GM18499 (cell line): Measurements from ENCODE around the gene ANKRD65.
"Not testable (repeated sequence)": the region's sequence is repeated elsewhere in the genome, so short reads cannot be mapped to it uniquely, and the experiment has no call there.

Experiments
- ATAC-seq: cut with Tn5 transposase; IDR thresholded peaks from one replicate; pipeline ENCODE4 v1.9.1; 2021; ENCODE audit warnings: moderate number of reproducible peaks; ENCODE audit not compliant: insufficient read depth, unreplicated experiment

The ANKRD65 gene

DNA sequence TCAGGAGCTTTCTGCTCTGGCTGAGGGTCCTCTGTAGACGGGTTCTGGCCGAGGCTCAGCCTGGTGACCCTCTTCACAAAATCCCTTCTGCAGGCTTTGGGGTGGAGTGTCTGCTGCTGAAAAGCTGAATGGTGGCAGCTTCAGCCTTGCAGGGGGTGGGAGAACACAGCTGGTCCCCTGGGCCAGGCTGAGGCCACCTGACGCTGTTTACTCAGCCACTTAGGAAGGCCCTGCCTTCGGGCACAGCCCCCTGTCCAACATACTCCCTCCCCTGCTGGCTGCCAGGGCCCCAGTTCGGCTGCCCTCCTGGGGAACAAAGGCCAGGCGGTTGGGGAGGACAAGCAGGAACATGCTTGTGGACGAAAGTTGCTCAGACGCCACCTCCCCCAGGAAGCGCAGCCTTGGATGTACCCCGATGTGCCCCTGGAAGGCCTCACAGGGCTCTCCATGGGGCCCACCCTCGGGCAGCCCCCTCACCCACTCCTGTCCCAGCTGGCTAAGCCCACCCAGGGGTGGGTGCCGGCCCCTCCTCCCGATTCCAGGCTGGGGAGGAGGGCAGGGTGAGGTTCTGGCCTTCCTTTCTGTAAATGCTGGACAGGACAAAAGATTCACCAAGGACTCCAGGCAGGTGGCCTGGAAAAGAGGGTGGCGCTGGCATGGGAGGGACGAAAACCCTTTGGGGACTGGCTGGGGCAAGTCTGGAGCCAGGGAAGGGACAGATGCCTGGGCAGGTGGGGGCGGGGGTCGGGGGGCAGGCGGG is at the start of gene ANKRD65:
ANKRD65 (minus strand) TSS at position 130 of the 760 bp plus-strand sequence. CDS start 271 bp downstream, outside the sequence.
- no peak for ATAC-seq

GRCh38 chr1:1468196-1468985 is 47.3 kb upstream of the ANKRD65 start:
- not testable (repeated sequence) for ATAC-seq

- ATAC-seq: no peak
Measured at GRCh38 chr1:1463312-1463711, 42.2 kb upstream of the ANKRD65 start.

DNA sequence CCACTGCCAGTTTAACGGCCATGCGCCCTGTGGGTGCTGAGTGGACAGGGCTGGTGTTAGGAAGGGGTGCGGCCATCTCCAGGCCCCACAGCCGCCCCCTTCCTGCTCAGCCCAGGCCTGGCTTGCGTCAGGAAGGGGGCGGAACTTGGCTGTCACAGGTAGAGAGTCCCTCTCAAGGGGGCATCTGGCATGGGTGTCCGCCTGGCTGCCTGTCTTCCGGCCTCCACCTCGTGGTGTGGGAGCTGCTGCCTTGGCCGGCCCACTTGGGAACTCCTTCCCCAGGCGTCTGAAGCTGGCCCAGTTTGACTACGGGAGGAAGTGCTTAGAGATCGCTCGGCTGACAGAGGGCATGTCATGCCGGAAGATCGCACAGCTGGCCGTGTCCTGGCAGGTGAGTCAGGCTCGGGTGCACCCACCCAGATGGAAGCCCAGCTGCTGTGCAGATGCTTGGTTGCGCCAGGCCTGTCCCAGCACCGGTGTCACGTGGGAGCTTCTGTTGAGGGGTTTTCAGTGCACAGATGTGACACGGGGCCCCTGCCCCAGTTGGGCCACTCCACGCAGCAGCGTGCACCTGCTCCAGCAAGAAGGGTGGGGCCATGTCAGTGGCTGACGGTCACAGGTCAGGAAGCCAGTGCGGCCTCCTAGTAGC is 41.4 kb upstream of the ANKRD65 start:
- ATAC-seq: no peak

GRCh38 chr1:1461721-1462317 is 40.7 kb upstream of the ANKRD65 start:
- ATAC-seq: no peak

GRCh38 chr1:1460540-1461130 is 39.6 kb upstream of the ANKRD65 start:
- ATAC-seq: no peak

DNA sequence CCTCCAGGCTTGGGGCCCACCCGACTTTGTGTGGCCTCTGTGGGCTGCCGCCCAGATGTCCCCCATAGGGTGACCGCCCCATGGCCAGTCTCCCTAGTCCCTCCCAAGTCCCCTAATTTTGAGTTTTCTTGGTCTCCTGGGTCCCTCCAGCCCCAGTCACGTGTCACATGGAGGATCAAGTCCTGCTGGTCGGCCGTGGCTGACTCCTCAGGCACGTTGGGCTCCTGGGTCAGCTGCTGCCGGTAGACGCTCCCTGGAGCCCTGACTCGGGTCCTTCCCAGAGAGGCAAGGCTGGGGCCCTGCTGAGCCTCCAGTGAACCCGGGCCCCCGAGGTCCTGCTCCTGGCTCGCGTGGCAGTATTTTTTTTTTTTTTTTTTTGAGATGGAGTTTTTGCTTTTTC is 38.6 kb upstream of the ANKRD65 start:
- not testable (repeated sequence) for ATAC-seq

- not testable (repeated sequence) for ATAC-seq
Measured at GRCh38 chr1:1459156-1459555, 38.1 kb upstream of the ANKRD65 start.

DNA sequence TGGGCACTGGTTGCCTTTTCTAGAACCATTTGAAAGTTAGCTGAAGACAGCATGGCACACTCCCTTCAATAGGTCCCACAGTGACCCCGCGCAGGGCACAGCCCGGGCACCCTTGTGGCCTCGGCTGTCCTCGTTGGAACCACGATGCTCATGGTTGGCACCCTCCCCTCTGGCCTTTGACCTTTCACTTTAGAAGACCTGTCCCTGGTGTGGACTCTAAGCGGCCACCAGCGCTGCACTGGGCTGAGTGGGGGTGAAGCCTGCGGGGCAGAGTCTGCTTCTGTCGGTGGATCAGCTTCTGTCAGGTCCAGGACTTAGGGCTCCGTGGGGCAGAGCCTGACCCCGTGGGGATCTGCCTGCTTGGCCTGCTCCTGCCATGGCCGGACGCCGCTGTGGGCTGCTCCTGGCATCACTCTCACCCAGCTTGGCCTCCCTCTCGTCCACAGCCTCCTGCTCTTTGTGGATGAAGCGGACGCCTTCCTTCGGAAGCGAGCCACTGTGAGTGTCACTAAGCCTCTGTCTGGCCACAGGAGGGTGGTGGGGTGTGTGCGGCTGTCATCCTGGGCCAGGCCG is 35.7 kb upstream of the ANKRD65 start:
- not testable (repeated sequence) for ATAC-seq

- not testable (repeated sequence) for ATAC-seq
Measured at GRCh38 chr1:1455934-1456333, 34.9 kb upstream of the ANKRD65 start.

- ATAC-seq: no peak
Measured at GRCh38 chr1:1455366-1455884, 34.3 kb upstream of the ANKRD65 start.

DNA sequence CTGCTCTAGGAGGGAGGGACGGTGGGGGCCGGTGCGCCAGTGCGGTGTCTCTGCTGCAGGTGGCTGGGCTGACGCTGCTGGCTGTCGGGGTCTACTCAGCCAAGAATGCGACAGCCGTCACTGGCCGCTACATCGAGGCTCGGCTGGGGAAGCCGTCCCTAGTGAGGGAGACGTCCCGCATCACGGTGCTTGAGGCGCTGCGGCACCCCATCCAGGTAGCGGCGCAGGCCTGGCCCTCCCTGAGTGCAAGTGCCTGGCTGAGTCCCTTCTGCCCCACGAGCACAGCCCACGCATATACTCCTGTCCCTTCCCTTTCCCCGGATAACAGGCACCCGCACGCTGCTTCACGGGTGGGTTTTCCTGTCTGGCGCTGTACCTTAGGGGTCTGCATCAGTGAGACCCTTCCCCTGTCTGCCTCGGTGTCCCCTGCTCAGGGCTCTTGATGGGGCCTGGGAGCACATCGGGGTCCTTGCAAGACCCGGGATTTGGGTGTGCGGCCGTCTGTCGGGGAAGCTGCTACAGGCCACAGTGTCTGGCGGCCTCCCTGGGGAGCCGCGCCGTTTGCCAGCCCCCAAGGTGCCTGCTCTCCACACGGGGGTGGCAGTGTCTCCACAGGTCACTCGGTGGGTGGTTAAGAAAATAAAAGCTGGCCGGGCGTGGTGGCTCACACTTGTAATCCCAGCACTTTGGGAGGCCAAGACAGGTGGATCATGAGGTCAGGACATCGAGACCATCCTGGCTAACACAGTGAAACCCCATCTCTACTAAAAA is 33.4 kb upstream of the ANKRD65 start:
- ATAC-seq: not testable (repeated sequence)

DNA sequence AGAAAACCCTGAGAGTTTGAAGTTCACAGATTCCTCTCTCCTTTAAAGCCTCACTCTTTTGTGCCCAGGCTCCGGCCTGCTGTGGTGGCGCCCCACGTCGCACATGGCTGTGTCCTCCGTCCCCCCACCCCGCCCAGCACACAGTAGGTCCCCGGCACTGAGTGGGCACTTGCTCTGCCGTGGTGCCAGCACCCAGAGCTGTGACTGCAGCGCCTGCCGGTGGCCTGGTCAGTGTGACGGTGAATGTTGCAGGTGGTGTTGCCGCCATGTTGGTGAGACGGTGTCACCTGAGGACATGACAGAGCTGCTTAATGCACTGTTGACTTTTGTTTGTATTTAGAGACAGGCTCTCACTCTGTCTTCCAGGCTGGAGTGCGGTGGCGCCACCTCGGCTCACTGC is 31.8 kb upstream of the ANKRD65 start:
- no peak for ATAC-seq

GRCh38 chr1:1452365-1452739 is 31.3 kb upstream of the ANKRD65 start:
- ATAC-seq: not testable (repeated sequence)

- no peak for ATAC-seq
Measured at GRCh38 chr1:1451696-1452364, 30.8 kb upstream of the ANKRD65 start.

DNA sequence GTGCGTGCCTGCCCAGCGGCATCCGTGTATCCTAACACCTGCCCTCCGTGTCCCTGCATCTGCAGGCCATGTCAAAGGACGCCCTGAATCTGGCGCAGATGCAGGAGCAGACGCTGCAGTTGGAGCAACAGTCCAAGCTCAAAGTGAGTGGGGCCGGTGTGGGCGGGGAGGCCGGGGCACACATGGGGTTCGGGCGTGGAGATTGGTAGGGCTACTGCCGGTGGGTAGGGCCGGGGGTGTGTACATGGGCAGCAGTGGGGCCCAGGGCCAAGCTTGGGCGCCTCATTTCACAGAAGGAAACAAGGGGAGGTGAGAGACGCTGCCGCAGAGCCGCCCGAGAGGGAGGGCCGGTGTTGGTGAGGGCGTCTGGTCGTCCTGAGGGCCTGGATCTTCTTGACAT is 29.5 kb upstream of the ANKRD65 start:
- not testable (repeated sequence) for ATAC-seq

DNA sequence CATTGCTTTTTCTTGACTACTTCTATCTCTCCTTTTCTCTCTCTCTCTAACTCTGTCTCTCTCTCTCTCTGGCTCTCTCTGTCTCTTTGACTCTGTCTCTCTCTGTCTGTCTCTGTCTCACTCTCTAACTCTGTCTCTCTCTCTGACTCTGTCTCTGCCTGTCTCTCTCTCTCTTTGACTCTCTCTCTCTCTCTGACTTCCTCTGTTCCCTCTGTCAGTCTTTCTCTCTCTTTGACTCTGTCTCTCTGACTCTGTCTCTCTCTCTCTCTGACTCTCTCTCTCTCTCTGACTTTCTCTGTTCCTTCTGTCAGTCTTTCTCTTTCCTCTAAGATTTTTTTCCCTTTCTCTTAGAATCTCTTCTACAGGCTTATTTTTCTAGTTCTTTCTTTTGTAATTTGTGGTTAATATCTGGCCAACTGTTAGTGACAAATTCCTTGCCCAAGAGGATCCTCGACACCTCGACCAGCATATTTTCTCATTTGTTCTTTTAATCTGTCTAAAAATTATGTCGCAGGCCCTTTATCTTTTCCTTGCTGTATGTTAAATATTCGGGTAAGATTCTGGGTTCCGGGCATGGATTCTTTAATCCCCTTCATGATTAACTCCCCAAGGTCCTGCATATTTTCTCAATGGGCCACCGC is 28.1 kb upstream of the ANKRD65 start, which contains the start of gene ATAD3C:
ATAD3C (plus strand) TSS at position 591 of the 641 bp plus-strand sequence. CDS start 995 bp downstream, outside the sequence.
- no peak for ATAC-seq

DNA sequence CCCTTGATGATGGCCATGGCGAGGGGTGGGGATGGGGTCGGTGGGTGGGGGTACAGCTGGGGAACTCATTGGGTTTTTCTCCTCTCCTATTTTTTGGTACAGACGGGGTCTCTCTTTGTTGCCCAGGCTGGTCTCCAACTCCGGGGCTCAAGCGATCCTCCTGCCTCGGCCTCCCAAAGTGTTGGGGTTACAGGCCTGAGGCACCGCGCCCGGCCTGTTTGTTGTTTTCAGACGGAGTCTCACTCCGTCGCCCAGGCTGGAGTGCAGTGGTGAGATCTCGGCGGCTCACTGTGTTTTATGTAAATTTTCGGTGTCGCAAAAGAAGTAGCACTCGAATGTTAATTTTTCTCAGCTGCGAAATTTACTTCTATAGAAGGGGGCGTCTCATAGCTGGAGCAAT is 25.6 kb upstream of the ANKRD65 start:
- not testable (repeated sequence) for ATAC-seq
